Neural progenitor cell (in vitro differentiated cells): ENCODE data around the gene MGAM2. TPM values are rescaled to one million over a fixed set of nuclear protein-coding genes. Genes with fewer than 3 reads are reported as not detected.

Experiments
- DNase-seq: peaks from one replicate; pipeline ENCODE4 v3.0.0-alpha.2; 2016; ENCODE audit warnings: low spot score
- H2AFZ ChIP-seq: fragments of 200-600 bp; sonication (generic); replicated peaks from 2 replicates; pipeline ENCODE4 v1.6.1; 2016; ENCODE audit warnings: antibody characterized with exemption
- H3F3A ChIP-seq: fragments of 200-600 bp; sonication (generic); 2 replicates; pipeline ENCODE4 v1.6.1; 2016; ENCODE audit warnings: antibody characterized with exemption, low read depth
- H3K27ac ChIP-seq: fragments of 200-600 bp; sonication (generic); 2 replicates; pipeline ENCODE4 v1.5.1; 2016; ENCODE audit warnings: mild to moderate bottlenecking
- H3K27me3 ChIP-seq: fragments of 200-600 bp; sonication (generic); 2 replicates; pipeline ENCODE4 v1.6.1; 2016; ENCODE audit warnings: mild to moderate bottlenecking, moderate library complexity
- H3K36me3 ChIP-seq: fragments of 200-600 bp; sonication (generic); 2 replicates; pipeline ENCODE4 v1.5.1; 2016
- H3K4me1 ChIP-seq: fragments of 200-600 bp; sonication (generic); 2 replicates; pipeline ENCODE4 v1.6.1; 2016; ENCODE audit warnings: mixed run types
- H3K4me2 ChIP-seq: fragments of 200-600 bp; sonication (generic); 2 replicates; pipeline ENCODE4 v1.6.1; 2016
- H3K4me3 ChIP-seq: fragments of 200-600 bp; sonication (generic); 2 replicates; pipeline ENCODE4 v1.5.1; 2016
- H3K79me2 ChIP-seq: fragments of 200-600 bp; sonication (generic); 2 replicates; pipeline ENCODE4 v1.6.1; 2016; ENCODE audit warnings: low read depth
- H3K9ac ChIP-seq: fragments of 200-600 bp; sonication (generic); 2 replicates; pipeline ENCODE4 v1.6.1; 2016
- H3K9me3 ChIP-seq: fragments of 200-600 bp; sonication (generic); 2 replicates; pipeline ENCODE4 v1.5.1; 2016; ENCODE audit warnings: low read depth
- H4K20me1 ChIP-seq: fragments of 200-600 bp; sonication (generic); 2 replicates; pipeline ENCODE4 v1.6.1; 2016; ENCODE audit warnings: low read depth
- H3K27ac Mint-ChIP-seq: 3 replicates; pipeline ENCODE4 v1.8.0; 2021; ENCODE audit warnings: mixed read lengths
- H3K27me3 Mint-ChIP-seq: 2 replicates; pipeline ENCODE4 v1.8.0; 2022; ENCODE audit warnings: low read depth, mild to moderate bottlenecking, inconsistent platforms, moderate library complexity, mixed read lengths; ENCODE audit not compliant: insufficient read depth
- H3K36me3 Mint-ChIP-seq: 3 replicates; pipeline ENCODE4 v1.8.0; 2021; ENCODE audit warnings: mixed read lengths
- H3K4me1 Mint-ChIP-seq: 3 replicates; pipeline ENCODE4 v1.8.0; 2021; ENCODE audit warnings: mixed read lengths
- H3K4me3 Mint-ChIP-seq: 3 replicates; pipeline ENCODE4 v1.8.0; 2021; ENCODE audit warnings: mild to moderate bottlenecking, moderate library complexity, mixed read lengths
- H3K9me3 Mint-ChIP-seq: 3 replicates; pipeline ENCODE4 v1.8.0; 2020; ENCODE audit warnings: mixed read lengths
- EZH2 ChIP-seq: fragments of 200-600 bp; sonication (generic); IDR thresholded peaks from 2 replicates; pipeline ENCODE4 v1.6.1; 2017; ENCODE audit warnings: antibody characterized with exemption, mild to moderate bottlenecking, moderate library complexity
- EZH2phosphoT487 ChIP-seq: fragments of 200-600 bp; sonication (generic); IDR thresholded peaks from 2 replicates; pipeline ENCODE4 v1.6.1; 2017; ENCODE audit warnings: antibody characterized with exemption
- total RNA-seq: library from RNA; depleted of rRNA; stranded (reverse); fragments of >200 nt; gene quantifications from 2 replicates; pipeline ENCODE4 v1.2.3, GENCODE V29; 2015; ENCODE audit warnings: low replicate concordance
- TF ChIP-seq, protein P1 (sequence below): fragments of 200-600 bp; sonication (generic); IDR thresholded peaks from 2 replicates; pipeline ENCODE4 v1.5.1; 2017; ENCODE audit warnings: antibody characterized with exemption, mild to moderate bottlenecking

MGAM2 gene
- total RNA-seq, 1 donor from 2014 or later = 0.04 TPM

DNA sequence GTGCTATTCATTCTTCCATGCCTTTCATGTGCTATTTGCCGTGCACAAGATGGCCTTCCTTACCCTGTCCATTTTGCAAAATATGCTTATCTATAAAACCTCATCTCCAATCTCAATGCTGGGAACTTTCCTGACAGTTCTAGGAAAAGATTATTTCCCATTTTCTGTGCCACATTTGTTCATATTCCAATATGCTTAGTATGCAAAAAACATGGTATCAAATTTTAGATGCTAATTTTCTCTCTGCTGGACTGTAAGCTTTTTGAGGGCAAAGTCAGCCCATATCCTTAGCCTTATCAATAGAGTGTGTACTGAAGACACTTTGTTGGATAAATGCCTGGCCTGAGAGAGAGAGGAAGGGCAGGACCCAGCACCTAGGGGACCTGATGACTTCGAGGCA, 39.4 kb downstream of the MGAM2 start:
- Mint-ChIP-seq H3K4me1 (no peaks in the 10 kb centered on the region), H3K36me3 (no peaks in the 10 kb centered on the region), H3K27me3 (no peaks in the 10 kb centered on the region), H3K9me3 (no peaks in the 10 kb centered on the region), H3K27ac (no peak overlapping the region), H3K4me3 (no peak overlapping the region)
- no peak for TF ChIP-seq EZH2
- no peak for TF ChIP-seq EZH2phosphoT487
- TF ChIP-seq, protein P1, sequence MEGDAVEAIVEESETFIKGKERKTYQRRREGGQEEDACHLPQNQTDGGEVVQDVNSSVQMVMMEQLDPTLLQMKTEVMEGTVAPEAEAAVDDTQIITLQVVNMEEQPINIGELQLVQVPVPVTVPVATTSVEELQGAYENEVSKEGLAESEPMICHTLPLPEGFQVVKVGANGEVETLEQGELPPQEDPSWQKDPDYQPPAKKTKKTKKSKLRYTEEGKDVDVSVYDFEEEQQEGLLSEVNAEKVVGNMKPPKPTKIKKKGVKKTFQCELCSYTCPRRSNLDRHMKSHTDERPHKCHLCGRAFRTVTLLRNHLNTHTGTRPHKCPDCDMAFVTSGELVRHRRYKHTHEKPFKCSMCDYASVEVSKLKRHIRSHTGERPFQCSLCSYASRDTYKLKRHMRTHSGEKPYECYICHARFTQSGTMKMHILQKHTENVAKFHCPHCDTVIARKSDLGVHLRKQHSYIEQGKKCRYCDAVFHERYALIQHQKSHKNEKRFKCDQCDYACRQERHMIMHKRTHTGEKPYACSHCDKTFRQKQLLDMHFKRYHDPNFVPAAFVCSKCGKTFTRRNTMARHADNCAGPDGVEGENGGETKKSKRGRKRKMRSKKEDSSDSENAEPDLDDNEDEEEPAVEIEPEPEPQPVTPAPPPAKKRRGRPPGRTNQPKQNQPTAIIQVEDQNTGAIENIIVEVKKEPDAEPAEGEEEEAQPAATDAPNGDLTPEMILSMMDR = no peak
- no peak overlapping the region for H3K27ac ChIP-seq
- no peaks in the 10 kb centered on the region for H3F3A ChIP-seq
- no peaks in the 10 kb centered on the region for H3K36me3 ChIP-seq
- no peaks in the 10 kb centered on the region for H3K27me3 ChIP-seq
- no peaks in the 10 kb centered on the region for H3K4me1 ChIP-seq
- H3K79me2 ChIP-seq = no peaks in the 10 kb centered on the region
- H3K9ac ChIP-seq = no peak overlapping the region
- H3K9me3 ChIP-seq = no peaks in the 10 kb centered on the region
- H2AFZ ChIP-seq = no peak overlapping the region
- no peaks in the 10 kb centered on the region for H4K20me1 ChIP-seq
- DNase-seq = no peak
- H3K4me3 ChIP-seq = no peak overlapping the region
- H3K4me2 ChIP-seq = no peak overlapping the region

DNA sequence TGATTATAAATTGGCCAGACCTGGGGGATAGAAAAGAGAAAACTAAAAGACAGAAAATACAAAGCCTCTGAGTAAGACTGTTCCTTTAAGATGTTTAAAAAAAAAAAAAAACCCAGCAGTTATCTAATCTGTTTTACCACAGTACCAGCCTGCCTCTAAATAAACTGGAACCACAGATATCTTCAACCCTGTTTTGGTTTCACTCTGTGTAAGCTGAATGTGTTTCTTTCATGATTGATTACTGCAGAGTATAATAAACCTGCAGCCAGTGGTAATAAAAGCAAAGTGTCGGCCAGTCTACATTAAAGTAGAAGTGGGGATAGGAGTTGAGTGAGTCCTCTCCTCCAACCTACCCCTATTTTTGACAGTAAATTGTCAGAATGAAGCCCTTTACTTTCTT, 40.6 kb downstream of the MGAM2 start:
- no peak overlapping the region for H3K4me3 ChIP-seq
- no peak overlapping the region for H3K9ac ChIP-seq
- TF ChIP-seq, protein P1 = no peak
- TF ChIP-seq EZH2 = no peak
- TF ChIP-seq EZH2phosphoT487 = no peak
- no peaks in the 10 kb centered on the region for H4K20me1 ChIP-seq
- no peaks in the 10 kb centered on the region for H3K27me3 Mint-ChIP-seq
- no peaks in the 10 kb centered on the region for H3K36me3 Mint-ChIP-seq
- no peak overlapping the region for H3K27ac Mint-ChIP-seq
- no peaks in the 10 kb centered on the region for H3K27me3 ChIP-seq
- no peak overlapping the region for H3K4me3 Mint-ChIP-seq
- H3K27ac ChIP-seq = no peak overlapping the region
- no peaks in the 10 kb centered on the region for H3K36me3 ChIP-seq
- DNase-seq = no peak
- no peak overlapping the region for H3K4me2 ChIP-seq
- H3K4me1 Mint-ChIP-seq = no peaks in the 10 kb centered on the region
- H3K9me3 Mint-ChIP-seq = peaks cover 2% of the 10 kb centered on the region
- H3K79me2 ChIP-seq = no peaks in the 10 kb centered on the region
- H3K9me3 ChIP-seq = no peaks in the 10 kb centered on the region
- no peaks in the 10 kb centered on the region for H3K4me1 ChIP-seq
- H2AFZ ChIP-seq = no peak overlapping the region
- H3F3A ChIP-seq = no peaks in the 10 kb centered on the region

DNA sequence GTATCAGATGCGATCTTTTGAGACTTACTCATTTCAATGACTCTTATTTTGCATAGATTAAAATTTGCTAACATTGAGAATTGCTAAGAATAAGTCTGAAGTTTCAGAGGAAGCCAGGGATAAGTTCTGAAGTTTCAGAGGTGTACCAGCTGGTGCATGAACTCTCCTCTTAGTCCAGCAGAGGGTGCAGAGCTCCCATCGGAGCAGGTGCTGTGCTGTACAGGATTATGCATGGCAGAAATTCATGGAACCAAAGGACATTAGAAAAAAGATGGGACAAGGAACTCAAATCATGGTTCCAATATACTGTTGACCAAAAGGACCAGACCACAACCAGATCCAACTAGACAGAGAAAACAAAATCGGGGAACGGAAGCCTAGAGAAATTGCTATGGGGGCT, 41.9 kb downstream of the MGAM2 start:
- no peak overlapping the region for H3K4me2 ChIP-seq
- no peak overlapping the region for H3K27ac ChIP-seq
- Mint-ChIP-seq H3K36me3 (no peaks in the 10 kb centered on the region), H3K27me3 (no peaks in the 10 kb centered on the region), H3K4me3 (no peak overlapping the region), H3K9me3 (peaks cover 2% of the 10 kb centered on the region), H3K4me1 (no peaks in the 10 kb centered on the region), H3K27ac (no peak overlapping the region)
- H3K4me1 ChIP-seq = no peaks in the 10 kb centered on the region
- peak; percentile 34 for DNase-seq
- H3F3A ChIP-seq = no peaks in the 10 kb centered on the region
- no peak for TF ChIP-seq EZH2phosphoT487
- no peak for TF ChIP-seq EZH2
- TF ChIP-seq, protein P1 = peak; percentile 46
- no peaks in the 10 kb centered on the region for H3K36me3 ChIP-seq
- no peaks in the 10 kb centered on the region for H3K79me2 ChIP-seq
- H2AFZ ChIP-seq = no peak overlapping the region
- H3K9me3 ChIP-seq = no peaks in the 10 kb centered on the region
- H4K20me1 ChIP-seq = no peaks in the 10 kb centered on the region
- H3K4me3 ChIP-seq = no peak overlapping the region
- no peaks in the 10 kb centered on the region for H3K27me3 ChIP-seq
- H3K9ac ChIP-seq = no peak overlapping the region
